ENCODE measurements around the gene TCTA. TPM values are rescaled to one million over a fixed set of nuclear protein-coding genes. Genes with fewer than 3 reads are reported as not detected.

TCTA gene
- polyA plus RNA-seq, 1 donor (not counting 4 experiments of a cell fraction or from before 2014, with no cell fraction given), result 16.5 TPM

- dilution Hi-C loops (cut with MboI; ENCODE audit: extremely low pct_ligation_motif_present, low sequenced_read_pairs), result no loop called here
- no peaks in the 10 kb centered on the region for H3K9me3 ChIP-seq (ENCODE audit: control insufficient read depth, low read depth, low read length)
- H3K27me3 ChIP-seq (ENCODE audit: control insufficient read depth, extremely low read depth, insufficient read depth, low read length), result no peaks in the 10 kb centered on the region
- no peak for TF ChIP-seq EZH2 (IDR thresholded peaks at IDR 0.05; ENCODE audit: low read length)
- TF ChIP-seq CTCF (optimal IDR thresholded peaks at IDR 0.05 in 1 of 3, IDR thresholded peaks at IDR 0.05 in 1 of 3, conservative IDR thresholded peaks at IDR 0.05 in 1 of 3; ENCODE audit: extremely low read depth in 1 of 3, insufficient read depth in 2 of 3, low read length in 3 of 3), result no peak
- H3K4me3 ChIP-seq (ENCODE audit: control insufficient read depth in 2 of 3, extremely low read depth in 1 of 3, insufficient read depth in 2 of 3, low read depth in 1 of 3, low read length in 3 of 3), result no peak overlapping the region
- H3K36me3 ChIP-seq (ENCODE audit: control insufficient read depth in 2 of 2, extremely low read depth in 1 of 2, insufficient read depth in 2 of 2, low read length in 2 of 2), result peaks cover 5 to 13% of the 10 kb centered on the region in 2 experiments
- peaks cover 5% of the 10 kb centered on the region for H3K9me1 ChIP-seq (ENCODE audit: control insufficient read depth, extremely low read depth, insufficient read depth, low read length)
- no peak for DNase-seq (ENCODE audit: low read depth, low spot score)
- H2AFZ ChIP-seq (ENCODE audit: control insufficient read depth, low read length), result no peak overlapping the region
- H3K79me2 ChIP-seq (ENCODE audit: control insufficient read depth, insufficient read depth, low read length), result no peaks in the 10 kb centered on the region
- H3K4me1 ChIP-seq (ENCODE audit: control insufficient read depth, extremely low read depth, insufficient read depth, low read length), result peaks cover 22% of the 10 kb centered on the region
- H3K9ac ChIP-seq (ENCODE audit: control insufficient read depth, extremely low read depth, insufficient read depth, low read length), result no peak overlapping the region
- no peak overlapping the region for H3K4me2 ChIP-seq (ENCODE audit: control insufficient read depth, extremely low read depth, insufficient read depth, low read depth, low read length)
- FAIRE-seq, result no peak
- H4K20me1 ChIP-seq (ENCODE audit: control insufficient read depth, extremely low read depth, insufficient read depth, low read length), result no peaks in the 10 kb centered on the region
- no peak overlapping the region for H3K27ac ChIP-seq (ENCODE audit: control insufficient read depth, insufficient read depth, low read length)
These were observed 12.6 kb downstream of the TCTA start for GRCh38 chr3:49424816-49425215.

GRCh38 chr3:49427586-49427985, 15.4 kb downstream of the TCTA start:
- Histone ChIP-seq H3K9me1 (ENCODE audit: control insufficient read depth, extremely low read depth, insufficient read depth, low read length) (no peaks in the 10 kb centered on the region), H3K4me1 (ENCODE audit: control insufficient read depth, extremely low read depth, insufficient read depth, low read length) (peaks cover 7% of the 10 kb centered on the region), H3K4me2 (ENCODE audit: control insufficient read depth, extremely low read depth, insufficient read depth, low read depth, low read length) (no peak overlapping the region), H3K9ac (ENCODE audit: control insufficient read depth, extremely low read depth, insufficient read depth, low read length) (no peak overlapping the region), H3K36me3 (ENCODE audit: control insufficient read depth in 2 of 2, extremely low read depth in 1 of 2, insufficient read depth in 2 of 2, low read length in 2 of 2) (peaks cover 5% of the 10 kb centered on the region in 2 experiments), H3K27ac (ENCODE audit: control insufficient read depth, insufficient read depth, low read length) (no peak overlapping the region), H4K20me1 (ENCODE audit: control insufficient read depth, extremely low read depth, insufficient read depth, low read length) (no peaks in the 10 kb centered on the region), H3K79me2 (ENCODE audit: control insufficient read depth, insufficient read depth, low read length) (no peaks in the 10 kb centered on the region), H2AFZ (ENCODE audit: control insufficient read depth, low read length) (no peak overlapping the region), H3K27me3 (ENCODE audit: control insufficient read depth, extremely low read depth, insufficient read depth, low read length) (no peaks in the 10 kb centered on the region), H3K9me3 (ENCODE audit: control insufficient read depth, low read depth, low read length) (no peaks in the 10 kb centered on the region), H3K4me3 (ENCODE audit: control insufficient read depth in 2 of 3, extremely low read depth in 1 of 3, insufficient read depth in 2 of 3, low read depth in 1 of 3, low read length in 3 of 3) (no peak overlapping the region)
- no peak for FAIRE-seq
- DNase-seq (ENCODE audit: low read depth, low spot score), result no peak
- dilution Hi-C loops (cut with MboI; ENCODE audit: extremely low pct_ligation_motif_present, low sequenced_read_pairs), result no loop called here
- TF ChIP-seq EZH2 (IDR thresholded peaks at IDR 0.05; ENCODE audit: low read length) (no peak), CTCF (optimal IDR thresholded peaks at IDR 0.05 in 1 of 3, IDR thresholded peaks at IDR 0.05 in 1 of 3, conservative IDR thresholded peaks at IDR 0.05 in 1 of 3; ENCODE audit: extremely low read depth in 1 of 3, insufficient read depth in 2 of 3, low read length in 3 of 3) (no peak)

Data from keratinocyte (primary cell).